CD4-positive, alpha-beta T cell treated with Interleukin-4 for 1 hour (primary cell): ENCODE results near the gene CA9.

Experiments used
- DNase-seq, 2 donors: peaks; one replicate each; pipeline ENCODE4 v3.0.0-alpha.2; 2020 to 2022

Gene CA9

DNA sequence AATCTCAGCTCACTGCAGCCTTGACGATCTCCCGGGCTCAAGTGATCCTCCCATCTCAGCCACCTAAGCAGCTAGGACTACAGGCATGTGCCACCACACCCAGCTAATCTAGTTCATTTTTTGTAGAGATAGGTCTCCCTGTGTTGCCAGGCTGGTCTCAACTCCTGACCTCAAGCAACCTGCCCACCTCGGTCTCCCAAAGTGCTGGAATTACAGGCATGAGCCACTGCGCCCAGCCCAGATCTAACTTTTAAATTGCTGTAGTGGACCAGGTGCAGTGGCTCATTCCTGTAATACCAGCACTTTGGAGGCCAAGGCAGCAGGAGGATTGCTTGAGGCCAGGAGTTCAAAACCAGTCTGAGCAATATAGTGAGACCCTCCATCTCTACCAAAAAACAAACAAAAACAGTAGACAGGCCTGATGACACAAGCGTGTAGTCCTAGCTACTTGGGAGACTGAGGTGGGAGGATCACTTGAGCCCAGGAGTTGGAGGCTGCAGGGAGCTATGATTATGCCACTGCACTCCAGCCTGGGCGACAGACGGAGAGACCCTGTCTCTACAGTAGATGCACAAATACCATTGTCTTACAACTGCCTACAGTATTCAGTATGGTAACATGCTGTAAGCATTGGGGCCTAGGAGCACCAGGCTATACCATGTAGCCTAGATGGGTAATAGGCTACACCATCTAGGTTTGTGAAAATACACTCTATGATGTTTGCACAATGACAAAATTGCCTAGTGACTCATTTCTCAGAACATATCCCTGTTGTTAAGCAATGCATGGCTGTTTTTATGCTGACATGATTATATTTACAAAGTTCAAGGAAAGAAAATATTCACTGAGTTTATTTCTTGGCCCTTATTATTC is 21.5 kb upstream of the CA9 start:
- no peak for DNase-seq

DNA sequence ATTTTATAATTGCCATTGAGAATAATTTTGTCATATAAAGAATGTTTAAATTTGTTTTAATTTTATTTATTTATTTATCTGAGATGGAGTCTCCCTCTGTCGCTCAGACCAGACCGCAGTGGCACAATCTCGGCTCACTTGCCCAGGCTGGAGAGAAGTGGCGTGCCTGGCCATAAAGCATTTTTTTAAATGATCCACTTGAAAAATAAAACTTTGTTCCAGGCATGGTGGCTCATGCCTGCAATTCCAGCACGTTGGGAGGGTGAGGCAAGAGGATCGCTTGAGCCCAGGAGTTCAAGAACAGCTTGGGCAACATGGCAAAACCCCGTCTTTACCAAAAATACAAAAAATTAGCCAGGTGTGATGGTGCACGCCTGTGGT is 20.9 kb upstream of the CA9 start:
- DNase-seq, result no peak

DNA sequence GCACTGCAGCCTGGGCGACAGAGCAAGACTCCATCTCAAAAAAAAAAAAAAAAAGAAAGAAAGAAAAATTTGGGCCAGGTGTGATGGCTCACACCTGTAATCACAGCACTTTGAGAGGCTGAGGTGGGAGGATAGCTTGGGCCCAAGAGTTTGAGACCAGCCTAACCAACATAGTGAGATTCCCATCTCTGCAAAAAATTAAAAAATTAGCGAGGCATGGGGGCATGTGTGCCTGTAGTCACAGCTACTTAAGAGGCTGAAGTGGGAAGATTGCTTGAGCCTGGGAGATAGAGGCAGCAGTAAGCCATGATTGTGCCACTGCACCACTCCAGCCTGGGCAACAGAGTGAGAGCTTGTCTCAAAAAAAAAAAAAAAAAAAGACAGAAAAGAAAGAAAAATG is 20.1 kb upstream of the CA9 start:
- DNase-seq, result no peak

DNA sequence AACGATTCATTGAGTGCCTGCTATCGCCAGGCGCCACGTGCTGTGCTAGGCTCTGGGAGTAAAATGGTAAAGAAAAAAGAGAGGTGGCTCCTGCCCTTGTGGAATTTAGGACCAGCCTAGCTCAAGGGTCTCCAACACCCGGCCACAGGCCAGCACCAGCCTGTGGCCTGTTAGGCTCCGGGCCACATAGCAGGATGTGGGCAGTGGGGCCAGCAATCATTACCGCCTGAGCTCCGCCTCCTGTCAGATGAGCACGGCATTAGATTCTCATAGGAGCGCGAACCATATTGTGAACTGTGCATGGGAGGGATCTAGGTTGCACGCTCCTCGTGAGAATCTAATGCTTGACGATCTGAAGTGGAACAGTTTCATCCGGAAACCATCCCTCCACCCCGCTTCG is 17.4 kb upstream of the CA9 start:
- no peak for DNase-seq

DNA sequence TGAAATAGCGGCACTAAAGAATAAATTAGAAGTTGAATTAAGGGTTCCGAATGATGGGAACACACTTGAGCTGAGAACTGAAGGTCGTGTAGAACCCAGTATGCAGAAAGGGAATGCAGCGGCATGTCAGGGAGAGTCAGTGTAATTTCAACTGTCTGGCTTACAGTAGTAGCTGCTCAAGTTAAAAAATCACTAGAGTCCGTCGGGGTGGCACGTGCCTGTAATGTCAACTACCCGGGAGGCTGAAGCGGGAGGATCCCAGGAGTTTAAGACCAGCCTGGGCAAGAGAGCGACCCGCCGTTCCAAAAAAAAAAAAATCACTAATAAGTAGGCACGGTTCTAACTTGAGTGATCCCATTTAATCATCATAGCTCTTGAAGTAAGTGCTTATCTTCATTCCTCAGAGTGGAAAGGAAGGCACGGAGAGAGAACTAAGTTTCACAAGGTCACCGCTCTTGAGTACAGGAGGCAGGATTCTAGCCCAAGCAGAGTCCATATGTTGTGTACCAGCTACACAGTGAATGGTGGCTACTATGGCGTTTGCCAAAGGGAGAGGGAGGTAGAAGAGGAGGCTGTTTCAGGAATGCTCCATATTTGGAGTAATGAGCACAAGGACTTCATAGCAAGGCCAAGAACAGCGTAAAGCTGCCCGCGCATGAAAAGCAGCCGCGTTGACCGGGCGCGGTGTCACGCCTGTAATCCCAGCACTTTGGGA is 16.7 kb upstream of the CA9 start:
- DNase-seq, result no peak

DNA sequence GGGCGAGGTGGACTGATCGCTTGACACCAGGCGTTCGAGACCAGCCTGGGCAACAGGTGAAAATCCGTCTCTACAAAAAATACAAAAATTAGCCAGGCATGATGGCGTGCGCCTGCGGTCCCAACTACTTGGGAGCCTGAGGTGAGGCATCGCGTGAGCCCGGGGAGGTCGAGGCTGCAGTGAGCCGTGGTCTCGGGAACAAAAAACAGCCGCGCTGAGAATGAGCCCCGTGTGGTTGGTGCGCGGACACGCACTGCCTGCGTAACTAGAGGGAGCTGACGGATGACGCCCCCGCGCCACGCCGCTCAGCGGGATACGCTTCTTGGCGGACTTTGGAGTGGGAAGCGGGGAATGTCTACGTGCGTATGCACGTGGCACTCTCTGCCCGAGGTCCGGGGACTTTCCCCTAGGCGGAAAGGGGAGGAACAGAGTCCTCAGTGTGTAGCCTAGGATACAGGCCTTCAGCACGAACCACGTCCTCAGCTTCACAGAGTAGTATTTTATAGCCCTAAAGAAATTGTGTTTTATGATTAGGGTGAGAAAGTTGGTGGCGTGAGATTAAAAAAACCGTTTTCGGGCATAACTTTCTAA is 16.1 kb upstream of the CA9 start, which contains the start of gene RMRP:
Gene RMRP, minus strand, starts transcription at position 474 of the 591 bp plus-strand sequence.
- peak; percentile 93 to 94 for DNase-seq

DNA sequence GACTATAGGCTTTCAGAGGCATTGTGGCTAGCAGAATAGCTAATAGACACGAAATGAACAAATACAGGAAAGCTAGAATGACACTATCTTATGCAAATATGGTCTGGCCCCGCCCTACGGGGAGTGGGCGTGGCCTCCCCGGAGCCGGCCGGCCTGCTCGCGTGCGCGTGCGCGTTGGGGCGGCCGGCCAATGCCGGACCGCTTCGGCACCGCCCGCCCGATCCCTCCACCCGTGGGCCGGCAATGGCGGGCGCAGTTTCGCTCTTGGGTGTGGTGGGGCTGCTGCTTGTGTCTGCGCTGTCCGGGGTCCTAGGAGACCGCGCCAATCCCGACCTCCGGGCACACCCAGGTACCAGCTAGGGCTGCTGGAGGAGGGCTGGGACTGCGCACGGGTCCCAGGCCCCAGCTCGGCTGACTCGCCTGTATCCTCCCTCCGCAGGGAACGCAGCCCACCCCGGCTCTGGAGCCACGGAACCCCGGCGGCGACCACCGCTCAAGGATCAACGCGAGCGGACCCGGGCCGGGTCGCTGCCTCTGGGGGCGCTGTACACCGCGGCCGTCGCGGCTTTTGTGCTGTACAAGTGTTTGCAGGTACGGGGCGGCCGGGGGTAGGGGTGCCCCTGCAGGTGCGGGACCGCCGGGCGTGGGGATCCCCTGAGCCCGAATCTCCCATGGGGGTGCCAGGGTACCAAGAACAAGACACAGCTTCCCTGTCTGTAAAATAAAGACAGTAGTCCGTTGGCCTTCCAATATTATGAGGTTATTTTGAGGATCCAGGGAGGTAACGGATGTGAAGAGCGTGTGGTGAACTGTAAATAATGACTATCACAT is 15.4 kb upstream of the CA9 start, which contains the start of gene CCDC107:
Gene CCDC107, plus strand, starts transcription at position 156 of the 831 bp plus-strand sequence. Its CDS starts 88 bp downstream, at position 244.
- peak; percentile 86 for DNase-seq

DNA sequence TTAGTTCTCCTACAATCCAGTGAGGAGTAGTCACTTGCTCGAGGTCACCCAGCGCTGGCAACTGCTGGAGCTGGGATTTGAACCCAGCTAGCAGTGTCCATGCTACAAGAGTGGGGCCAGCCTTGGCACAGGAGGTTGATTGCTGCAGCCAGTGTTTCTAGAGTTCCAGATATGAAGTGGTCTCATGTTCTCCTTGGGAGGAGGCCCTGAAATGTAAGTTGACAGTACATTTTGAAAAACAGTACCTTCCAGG is 14.8 kb upstream of the CA9 start:
- DNase-seq, result no peak

DNA sequence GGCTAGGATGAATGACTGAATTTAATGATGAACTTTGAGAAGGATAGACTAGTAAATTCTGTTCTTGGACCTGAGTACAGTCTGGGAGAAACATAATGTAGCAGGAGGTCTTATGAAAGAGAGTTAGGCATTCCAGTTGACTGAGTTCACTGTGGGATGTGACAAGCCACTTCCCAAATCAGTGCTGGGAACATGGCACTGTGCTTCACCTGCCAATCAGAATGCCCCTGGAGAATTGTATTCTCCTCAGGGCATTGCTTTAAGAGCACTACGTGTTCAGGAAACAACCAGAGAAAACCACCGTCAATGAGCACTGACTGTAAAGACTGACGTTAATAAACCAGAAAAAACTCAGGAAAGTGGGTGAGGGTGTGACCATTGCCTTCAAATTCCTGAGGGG is 14.4 kb upstream of the CA9 start:
- DNase-seq, result no peak

DNA sequence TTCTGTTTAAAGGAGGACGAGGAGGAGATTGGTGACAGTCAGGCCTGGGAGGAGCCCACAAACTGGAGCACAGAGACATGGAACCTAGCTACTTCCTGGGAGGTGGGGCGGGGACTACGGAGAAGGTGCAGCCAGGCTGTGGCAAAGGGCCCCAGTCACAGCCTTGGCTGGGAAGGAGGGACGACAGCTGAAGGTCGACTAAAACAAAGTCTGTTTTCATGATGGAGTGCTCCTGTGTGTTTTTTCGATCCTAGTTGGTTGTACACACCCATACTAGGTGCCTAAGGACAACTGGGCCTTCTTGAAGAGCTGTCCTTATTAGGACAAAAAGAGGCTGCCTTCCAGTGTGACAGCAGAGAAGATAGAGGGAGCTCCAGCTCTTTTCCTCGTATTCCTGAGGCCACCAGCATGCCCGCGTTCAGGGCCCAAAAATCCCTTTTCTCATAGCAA is 12.7 kb upstream of the CA9 start:
- no peak for DNase-seq

DNA sequence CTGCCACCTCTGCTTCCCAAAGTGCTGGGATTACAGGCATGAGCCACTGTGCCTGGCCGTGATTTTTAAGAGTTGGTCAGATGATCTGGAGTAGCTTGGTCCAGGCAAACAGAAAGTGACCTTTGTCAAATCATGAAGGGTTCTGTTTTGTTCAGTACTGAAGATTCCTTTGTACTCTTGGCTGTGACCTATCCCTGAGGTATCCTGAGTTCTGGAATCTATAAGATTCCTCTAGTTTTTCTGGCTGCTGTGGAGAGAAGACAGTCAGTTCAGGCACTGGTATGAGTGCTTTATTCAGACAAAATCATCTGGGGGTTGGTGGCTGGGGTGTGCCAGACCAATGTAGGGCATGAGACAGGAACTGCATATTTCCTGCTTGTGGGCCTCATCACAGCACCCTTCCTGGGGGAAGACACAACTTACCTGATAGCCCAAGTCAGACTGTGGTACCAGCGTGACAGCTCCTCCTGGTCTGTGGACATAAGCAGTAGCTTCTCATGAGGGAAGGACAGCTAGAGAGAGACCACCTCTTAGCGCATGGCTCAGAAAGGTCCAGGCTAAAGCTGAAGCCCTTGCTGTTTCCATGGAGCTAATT is 11.9 kb upstream of the CA9 start:
- peak; percentile 67 to 71 for DNase-seq

DNA sequence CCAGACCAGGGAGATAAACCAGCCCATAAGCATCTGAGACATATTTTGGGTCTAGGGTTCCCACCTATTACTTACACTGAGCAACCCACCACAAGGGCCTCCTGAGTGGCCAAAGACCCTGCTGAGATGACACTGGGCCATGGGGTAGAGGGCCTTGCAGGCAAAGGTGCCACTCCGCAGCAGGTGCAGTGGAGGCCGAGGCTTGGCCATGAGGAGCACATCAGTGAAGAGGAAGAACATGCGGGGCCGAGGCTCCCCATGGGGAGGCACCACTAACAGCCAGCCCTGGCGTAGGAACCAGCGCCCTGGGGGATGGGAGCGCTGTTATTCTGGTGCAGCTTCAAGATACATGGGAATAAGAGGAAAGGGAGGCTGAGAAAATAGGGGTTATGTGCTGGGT is 11.3 kb upstream of the CA9 start:
- DNase-seq, result no peak

DNA sequence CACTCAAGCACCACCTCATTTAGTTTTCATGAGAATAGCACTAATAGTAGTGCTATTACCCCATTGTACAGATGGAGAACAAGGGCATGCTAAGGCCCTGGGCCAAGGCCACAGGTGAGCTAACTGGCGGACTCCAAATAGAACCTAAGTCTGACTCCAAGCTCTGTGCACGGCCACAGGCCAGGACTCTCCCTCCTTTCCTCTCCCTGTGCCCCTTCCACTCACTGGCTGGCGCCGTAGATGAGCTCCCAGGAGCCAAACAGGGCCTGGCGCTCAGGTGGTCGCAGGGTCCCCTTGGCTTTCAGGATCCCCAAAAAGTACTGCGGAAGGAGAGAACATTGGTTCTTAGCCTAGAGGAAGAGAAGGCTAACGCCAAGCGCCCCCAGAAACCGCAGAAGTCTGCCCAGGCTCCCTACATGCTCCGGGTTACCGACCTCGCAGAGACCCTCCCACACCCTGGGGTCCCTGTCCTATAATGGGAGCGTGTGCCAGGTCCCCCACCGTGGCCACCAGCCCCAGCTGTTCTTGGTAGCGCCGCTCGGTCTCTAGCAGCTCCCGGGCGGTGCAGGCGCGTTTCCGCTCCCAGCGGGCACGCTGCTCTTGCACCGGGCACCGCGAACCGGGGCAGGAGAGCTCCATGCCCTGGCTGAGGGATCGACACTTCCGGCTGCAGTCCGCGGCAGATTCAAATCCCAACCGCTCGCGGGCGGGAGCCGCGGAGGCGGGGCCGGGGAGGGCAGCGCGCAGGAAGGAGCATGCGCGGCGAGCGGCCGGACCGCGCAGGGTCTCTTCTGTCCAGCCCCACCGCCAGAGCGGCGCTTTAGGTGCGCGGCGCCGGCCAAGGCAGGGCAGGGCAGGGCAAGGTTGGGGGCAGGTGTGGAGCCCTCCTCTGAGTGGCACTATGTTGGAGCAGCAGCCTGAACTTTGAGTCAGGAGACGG is 8.9 kb upstream of the CA9 start, which contains the start of gene ARHGEF39:
Gene ARHGEF39, minus strand, starts transcription at position 665 of the 940 bp plus-strand sequence. Its CDS starts 26 bp downstream, at position 639.
- peak; percentile 62 to 72 for DNase-seq

DNA sequence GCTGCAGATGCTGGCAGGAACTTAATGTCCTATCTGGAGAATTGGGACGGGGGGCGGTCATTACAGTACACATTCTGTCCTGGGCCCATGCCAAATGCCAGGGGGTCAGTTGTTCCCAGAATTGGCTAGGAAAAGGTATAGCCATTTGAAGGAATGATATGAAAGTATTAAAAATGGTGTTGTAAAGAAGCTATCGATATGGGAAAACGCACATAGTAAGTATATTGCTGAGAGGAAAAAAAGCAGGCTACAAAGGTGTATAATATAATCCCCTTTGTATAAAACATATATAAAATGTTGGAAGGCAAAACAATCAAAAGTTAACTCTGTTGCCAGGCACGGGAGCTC is 8.3 kb upstream of the CA9 start:
- no peak for DNase-seq

DNA sequence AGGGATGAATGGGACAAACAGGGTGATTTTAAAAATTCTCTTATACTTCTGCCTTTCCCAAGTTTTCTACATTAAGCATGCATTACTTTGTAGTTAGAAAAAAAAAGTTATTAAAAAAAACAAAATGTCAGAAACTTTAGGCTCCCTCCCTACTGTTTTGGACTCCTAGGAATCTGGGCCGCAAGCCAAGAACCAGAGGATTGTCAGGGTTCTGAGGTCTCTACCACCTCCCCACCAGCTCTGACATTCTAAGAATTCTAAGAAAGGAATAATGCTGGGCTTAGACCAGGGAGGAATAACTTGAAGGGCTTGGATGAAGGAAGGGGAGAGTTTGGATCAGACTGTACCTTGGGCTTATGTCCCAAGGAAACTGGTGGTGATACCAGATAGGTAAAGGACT is 7.7 kb upstream of the CA9 start:
- DNase-seq, result no peak

DNA sequence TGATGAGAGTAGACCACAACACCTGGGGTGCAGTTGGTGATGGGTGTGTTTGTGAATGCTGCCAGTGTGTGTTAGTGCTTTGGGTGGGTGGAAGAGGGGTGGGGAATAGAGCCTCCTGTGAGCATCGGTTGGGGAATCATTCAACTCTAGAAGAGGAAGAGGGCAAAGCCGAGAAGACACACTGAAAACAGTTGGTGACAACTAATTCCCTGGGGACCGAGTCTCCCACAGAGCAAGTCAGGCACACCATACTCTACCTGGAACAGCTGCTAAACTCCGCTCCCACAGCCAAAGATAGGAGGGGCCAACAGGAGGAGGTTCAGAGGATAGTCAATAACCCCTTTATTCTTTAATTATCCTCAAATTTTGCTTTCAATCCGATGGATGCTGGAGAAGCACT is 7.2 kb upstream of the CA9 start:
- DNase-seq, result no peak

DNA sequence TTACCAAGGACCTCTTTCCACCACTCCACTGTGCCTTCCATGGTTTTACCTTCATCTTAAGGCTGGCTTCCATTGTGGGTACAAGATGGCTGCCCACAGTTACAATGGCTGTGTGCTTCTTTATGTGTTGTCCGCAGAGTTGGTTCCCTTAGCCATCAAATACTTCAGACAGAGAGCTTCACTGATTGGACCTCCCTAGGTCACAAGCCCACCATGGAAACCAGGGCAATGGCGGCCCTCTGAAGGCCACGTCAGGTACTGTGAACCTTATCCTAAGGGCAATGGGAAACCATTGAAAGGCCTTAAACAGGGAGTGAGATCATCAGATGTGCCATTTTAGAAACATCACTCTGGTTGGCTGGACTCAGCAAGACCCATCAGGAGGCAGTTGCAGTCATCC is 5.8 kb upstream of the CA9 start:
- DNase-seq, result no peak

DNA sequence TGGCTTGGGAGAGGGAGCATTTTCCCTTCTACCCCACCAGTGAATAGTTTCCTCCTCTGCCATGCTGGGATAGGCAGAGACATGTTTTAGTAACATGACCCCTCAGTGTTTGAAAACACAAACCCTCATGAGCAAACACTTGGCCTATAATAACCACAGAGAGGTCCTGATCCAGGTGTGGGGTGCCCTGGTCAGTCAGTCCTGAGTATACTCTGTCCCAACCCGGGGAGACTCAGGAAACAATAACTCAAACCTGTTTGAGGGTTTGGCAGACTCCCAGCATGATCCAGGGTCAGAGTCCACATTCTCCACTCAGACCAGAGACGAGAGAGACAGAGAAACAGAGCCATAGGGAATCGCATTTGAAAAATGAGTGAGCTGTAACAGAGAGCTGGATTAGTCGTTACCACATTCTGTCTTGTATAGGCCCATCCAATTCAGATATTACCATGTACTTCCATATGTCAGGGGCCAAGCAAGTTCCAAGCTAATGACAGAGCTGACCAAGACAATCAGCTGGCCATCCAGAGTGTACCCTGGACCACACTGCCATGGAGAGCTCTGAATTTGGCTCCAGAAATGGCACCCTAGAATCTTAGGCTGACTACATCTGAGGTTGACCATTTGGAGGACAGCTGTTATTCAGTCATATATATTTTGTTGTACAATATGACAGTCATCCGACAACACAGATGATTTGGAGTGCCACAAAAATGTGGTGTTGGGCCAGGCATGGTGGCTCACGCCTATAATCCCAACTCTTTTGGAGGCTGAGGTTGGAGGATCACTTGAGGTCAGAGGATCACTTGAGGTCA is 4.2 kb upstream of the CA9 start:
- no peak for DNase-seq

DNA sequence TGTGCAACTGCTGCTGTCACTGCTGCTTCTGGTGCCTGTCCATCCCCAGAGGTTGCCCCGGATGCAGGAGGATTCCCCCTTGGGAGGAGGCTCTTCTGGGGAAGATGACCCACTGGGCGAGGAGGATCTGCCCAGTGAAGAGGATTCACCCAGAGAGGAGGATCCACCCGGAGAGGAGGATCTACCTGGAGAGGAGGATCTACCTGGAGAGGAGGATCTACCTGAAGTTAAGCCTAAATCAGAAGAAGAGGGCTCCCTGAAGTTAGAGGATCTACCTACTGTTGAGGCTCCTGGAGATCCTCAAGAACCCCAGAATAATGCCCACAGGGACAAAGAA is 265 bp downstream of the CA9 start:
- no peak for DNase-seq

DNA sequence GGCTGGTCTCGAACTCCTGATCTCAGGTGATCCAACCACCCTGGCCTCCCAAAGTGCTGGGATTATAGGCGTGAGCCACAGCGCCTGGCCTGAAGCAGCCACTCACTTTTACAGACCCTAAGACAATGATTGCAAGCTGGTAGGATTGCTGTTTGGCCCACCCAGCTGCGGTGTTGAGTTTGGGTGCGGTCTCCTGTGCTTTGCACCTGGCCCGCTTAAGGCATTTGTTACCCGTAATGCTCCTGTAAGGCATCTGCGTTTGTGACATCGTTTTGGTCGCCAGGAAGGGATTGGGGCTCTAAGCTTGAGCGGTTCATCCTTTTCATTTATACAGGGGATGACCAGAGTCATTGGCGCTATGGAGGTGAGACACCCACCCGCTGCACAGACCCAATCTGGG is 1.5 kb downstream of the CA9 start:
- DNase-seq, result no peak
